HG02798 (cell line): ENCODE measurements around the gene RPL22.
"Not testable (repeated sequence)": the region's sequence is repeated elsewhere in the genome, so short reads cannot be mapped to it uniquely, and the experiment has no call there.

ENCODE experiments used
- ATAC-seq: cut with Tn5 transposase; IDR thresholded peaks from one replicate; pipeline ENCODE4 v1.9.1; 2021; ENCODE audit warnings: mild to moderate bottlenecking; ENCODE audit not compliant: unreplicated experiment, poor library complexity

RPL22 gene

DNA sequence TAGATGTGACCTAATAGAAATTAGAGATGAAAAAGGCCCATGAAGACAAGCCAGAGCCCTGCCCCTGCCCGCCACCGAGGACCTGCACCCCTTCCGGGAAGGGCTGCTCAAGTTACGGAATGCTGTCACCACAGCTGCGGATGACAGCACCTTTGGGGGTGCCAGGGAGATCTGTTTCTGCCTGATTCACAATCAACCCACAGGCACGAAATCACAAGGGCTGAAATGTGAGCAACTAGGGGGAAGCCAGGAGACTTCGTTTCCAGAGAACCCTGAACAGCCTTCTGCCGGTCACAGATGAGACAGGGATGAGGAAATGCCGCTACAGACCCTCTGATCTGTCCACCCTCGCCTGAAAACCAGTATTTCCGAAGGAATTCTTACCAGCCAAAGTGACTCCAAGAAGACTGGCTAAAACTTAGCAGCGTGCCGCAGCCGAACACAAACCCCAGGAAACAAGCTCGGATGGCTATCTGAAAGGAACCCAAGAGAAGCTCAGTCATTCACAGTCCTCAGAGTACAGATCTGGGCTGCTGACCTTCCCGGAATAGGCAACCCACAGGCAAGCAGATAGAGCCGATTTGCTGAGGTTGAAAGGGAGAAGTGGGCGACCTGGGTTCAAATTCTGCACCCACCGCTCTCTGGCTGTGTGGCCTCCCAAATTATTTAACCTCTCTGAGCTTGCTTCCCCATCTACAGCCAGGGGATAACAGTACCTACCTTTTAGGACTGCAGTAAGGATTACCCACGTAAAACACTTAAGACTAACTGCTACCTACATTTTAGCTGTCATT is 35.3 kb upstream of the RPL22 start:
- ATAC-seq, result no peak

DNA sequence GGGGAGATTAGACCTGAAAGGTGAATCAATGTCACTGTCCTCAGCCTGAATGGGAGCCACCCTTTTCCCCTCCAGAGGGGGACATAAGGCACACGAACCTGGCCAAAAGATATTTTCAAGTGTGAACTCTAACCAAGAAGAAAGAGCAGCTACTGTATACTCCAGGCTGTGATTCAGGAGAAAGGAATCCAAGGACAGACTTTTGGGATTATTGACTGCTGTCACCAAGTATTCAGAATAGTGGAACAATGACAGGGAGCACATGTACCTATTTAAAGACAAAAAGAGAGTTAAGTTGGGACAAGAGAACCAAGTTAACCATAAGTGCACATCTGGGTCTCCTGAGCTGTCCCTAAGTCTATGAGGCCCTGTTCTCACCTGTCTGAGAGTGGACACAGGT is 34.0 kb upstream of the RPL22 start:
- no peak for ATAC-seq

GRCh38 chr1:6225651-6226050 is 26.3 kb upstream of the RPL22 start:
- no peak for ATAC-seq

GRCh38 chr1:6224718-6225117 is 25.3 kb upstream of the RPL22 start:
- ATAC-seq, result no peak

- no peak for ATAC-seq
Measured at GRCh38 chr1:6223617-6224016, 24.2 kb upstream of the RPL22 start.

DNA sequence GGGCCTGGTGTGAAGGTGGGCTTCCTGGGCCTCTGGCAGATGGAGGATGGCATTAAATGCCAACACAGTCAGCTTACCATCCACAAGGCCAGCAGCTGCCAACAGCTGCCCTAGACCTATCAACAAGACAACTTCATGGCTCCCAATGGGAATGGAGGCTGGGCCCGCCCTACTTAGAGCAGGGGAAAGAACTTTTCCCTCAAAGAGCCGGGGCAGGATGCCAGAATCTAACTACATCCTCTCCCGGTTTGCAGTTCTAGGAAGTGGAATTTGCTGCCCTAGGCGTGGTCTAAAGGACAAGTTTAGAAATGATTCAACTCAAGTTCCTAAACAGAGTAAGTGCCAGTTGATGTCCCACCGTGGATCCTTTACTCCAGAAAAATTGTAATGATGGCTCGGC is 23.2 kb upstream of the RPL22 start:
- ATAC-seq, result no peak

GRCh38 chr1:6221210-6221784 is 21.9 kb upstream of the RPL22 start:
- ATAC-seq, result no peak

DNA sequence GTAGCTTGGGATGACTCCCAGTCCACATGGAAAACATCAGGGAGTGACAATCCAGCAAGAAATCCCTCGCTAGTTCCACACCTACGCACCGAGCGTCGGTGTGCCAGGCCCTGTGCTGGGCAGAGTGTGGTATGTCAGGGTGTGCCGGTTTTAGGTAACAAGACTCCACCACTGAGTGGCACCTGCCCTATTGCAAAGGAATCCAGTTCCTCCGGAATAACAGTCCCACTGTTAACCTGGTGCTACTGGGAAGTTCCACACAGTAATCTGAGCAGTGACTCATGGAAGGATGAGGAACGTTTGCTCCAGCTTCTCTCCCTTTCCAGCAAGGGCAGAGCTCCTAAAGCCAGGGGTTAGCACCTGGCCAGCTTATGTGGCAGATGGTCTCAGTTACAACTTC is 20.8 kb upstream of the RPL22 start:
- no peak for ATAC-seq

DNA sequence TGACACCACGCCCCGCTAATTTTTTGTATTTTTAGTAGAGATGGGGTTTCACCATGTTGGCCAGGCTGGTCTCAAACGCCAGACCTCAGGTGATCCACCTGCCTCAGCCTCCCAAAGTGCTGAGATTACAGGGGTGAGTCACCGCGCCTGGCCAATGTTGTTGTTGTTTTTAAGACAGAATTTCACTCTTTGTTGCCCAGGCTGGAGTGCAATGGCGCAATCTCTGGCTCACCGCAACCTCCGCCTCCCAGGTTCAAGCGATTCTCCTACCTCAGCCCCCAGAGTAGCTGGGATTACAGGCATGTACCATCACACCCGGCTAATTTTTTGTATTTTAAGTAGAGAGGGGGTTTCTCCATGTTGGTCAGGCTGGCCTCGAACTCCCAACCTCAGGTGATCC is 20.2 kb upstream of the RPL22 start:
- not testable (repeated sequence) for ATAC-seq

GRCh38 chr1:6218375-6219164 is 19.2 kb upstream of the RPL22 start:
- ATAC-seq, result no peak

GRCh38 chr1:6212193-6212959 is 13.0 kb upstream of the RPL22 start:
- ATAC-seq, result no peak

DNA sequence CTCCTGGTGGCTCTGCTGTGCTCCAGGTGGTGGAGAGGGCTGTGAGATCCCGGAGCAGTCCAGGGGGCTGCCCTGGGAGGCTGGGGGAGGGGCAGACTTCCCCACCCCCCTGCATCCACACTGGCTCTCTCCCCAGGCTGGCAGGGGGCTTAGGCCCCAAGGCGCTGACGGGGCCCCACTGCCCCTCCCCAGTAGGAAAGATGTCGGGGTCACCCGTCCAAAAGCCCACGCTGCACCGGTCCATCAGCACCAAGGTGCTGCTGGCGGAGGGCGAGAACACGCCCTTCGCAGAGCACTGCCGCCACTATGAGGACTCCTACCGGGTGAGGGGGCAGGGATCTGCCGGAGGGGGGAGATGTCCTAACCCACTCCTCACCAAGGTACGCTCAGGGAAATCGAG is 12.3 kb upstream of the RPL22 start:
- ATAC-seq, result no peak

GRCh38 chr1:6210591-6211355 is 11.4 kb upstream of the RPL22 start:
- ATAC-seq, result no peak

DNA sequence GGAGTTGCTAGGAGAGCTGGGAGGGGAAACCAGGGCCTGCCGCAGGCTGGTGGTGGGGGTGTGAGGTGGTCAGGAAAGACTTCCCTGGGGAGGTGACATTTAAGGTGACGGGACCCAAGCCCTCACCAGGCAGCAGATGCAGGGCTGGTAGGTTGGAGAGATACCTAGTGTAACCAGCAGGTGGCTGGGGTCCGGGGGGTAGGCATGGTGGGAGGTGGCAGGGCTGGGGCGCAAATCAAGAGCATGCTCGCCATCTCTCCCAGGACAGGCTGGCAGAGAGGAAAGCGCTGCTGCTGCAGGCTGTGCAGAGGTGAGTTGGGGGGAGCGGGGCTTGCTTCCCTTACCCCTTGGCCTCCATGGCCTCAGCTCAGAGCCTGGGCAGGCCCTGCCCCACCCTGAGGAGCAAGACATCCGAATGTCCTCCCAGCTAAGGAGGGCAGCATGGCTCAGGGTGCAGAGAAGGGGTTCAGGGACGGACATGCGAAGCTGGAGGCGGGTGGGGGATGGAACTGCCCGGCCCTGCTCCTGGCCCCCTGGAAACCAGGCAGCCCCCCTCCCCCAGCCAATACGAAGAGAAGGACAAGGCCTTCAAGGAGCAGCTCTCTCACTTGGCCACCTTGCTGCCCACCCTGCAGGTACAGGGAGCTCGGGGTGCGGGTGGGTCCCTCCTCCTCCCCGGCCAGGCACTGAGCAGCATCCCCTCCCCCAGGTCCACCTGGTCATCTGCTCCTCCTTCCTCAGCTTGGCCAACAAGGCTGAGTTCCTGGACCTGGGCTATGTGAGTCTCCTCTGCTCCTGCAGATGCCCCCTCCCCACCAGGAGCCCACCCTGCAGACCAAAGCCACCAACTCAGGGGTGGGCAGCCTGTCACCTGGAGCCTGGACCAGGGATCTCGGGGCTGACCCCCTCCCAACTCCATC is 10.5 kb upstream of the RPL22 start:
- no peak for ATAC-seq

DNA sequence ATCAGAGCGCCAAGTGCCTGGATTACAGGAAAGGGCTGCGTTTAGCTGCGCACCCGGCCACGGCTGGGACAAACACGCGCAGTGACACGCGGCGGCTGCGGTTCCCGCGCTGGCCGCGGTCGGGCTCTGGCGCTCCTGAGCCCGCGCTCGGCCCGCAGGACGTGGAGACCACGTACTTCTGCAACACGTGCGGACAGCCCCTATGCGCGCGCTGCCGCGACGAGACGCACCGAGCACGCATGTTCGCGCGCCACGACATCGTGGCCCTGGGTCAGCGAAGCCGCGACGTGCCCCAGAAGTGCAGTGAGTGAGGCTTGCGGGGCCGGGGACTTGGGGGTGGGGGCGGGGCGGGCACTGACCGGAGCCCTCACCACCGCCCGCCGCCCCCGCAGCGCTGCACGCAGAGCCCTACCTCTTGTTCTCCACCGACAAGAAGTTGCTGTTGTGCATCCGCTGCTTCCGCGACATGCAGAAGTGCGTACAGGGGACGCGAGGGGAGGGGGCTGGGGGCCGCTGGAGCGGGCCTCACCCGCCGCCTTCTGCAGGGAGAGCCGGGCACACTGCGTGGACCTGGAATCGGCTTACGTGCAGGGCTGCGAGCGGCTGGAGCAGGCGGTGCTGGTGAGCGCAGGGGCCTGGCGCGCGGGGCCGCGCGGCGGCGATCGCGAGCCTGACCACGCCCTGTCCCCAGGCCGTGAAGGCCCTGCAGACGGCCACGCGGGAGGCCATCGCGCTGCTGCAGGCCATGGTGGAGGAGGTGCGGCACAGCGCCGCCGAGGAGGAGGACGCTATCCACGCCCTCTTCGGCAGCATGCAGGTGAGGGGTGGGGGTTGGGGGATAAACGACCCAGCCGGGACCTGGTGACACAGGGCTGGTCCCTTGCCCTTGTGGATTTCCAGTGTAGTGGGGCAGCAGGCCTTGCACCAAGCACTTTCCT is 9.6 kb upstream of the RPL22 start:
- ATAC-seq, result no peak

DNA sequence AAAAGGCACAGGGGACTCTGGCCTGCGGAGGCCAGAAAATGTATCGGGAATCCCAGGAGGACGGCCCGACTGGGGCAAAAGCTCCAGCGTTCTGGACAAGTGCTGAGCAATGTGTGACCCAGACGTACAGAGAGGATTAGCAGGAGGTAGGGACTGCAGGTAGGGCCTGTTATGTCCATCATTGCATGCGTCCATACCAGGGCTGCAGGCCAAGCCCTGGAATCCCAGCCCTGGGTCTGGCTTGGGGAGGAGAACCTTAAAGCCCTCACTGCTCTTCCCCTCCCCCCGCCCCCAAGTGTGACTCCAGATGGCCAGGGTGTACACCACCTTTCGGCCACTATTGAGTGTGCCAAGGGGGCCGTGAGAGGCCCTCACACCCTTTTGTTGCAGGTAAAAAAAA is 8.5 kb upstream of the RPL22 start:
- ATAC-seq, result no peak

GRCh38 chr1:6207075-6207885 is 7.9 kb upstream of the RPL22 start:
- no peak for ATAC-seq
